ENCODE data around the gene FHIT.

Gene FHIT

GRCh38 chr3:61252836-61253235 is 1.6 kb upstream of the FHIT start:
- Mint-ChIP-seq H3K4me3 (no peak overlapping the region), H3K36me3 (ENCODE audit: low read depth) (peaks cover 11% of the 10 kb centered on the region), H3K27ac (no peak overlapping the region), H3K4me1 (ENCODE audit: low read depth) (peaks cover 19% of the 10 kb centered on the region), H3K27me3 (no peaks in the 10 kb centered on the region), H3K9me3 (no peaks in the 10 kb centered on the region)
- intact Hi-C loops (cut with micrococcal nuclease) = loop anchor here (10.0 kb wide), 1 partner anchor 102 kb away; no protein-coding TSS in a partner anchor

- Mint-ChIP-seq H3K4me3 (peak overlapping the region; percentile 79), H3K4me1 (ENCODE audit: low read depth) (peaks cover 19% of the 10 kb centered on the region), H3K9me3 (no peaks in the 10 kb centered on the region), H3K36me3 (ENCODE audit: low read depth) (peaks cover 11% of the 10 kb centered on the region), H3K27ac (peak overlapping the region; percentile 85), H3K27me3 (no peaks in the 10 kb centered on the region)
- intact Hi-C loops (cut with micrococcal nuclease) = loop anchor here (10.0 kb wide), 1 partner anchor 104 kb away; no protein-coding TSS in a partner anchor
Observed at GRCh38 chr3:61250784-61251173, 473 bp downstream of the FHIT start.

DNA sequence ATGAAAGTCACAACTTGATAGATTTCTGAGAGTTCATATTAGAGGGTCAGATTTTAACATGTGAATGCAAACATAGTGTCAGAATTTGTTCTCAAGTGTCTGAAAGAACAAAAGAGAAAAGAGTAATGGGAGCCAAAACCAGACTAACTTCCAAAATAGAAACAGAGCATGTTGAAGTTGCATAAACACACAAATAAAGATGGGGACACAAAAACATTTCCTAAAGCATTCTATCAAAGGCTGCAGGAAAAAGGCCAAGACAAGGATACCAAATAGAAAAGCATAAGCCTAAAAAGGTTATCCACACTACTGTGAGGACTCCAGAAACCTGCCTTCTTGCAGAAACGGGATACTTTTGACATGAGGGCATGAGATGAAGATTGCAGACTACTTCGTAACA is 2.8 kb downstream of the FHIT start:
- intact Hi-C loops (cut with micrococcal nuclease) = loop anchor here (10.0 kb wide), 1 partner anchor 234 kb away; no protein-coding TSS in a partner anchor
- no peaks in the 10 kb centered on the region for H3K27me3 Mint-ChIP-seq
- no peak overlapping the region for H3K27ac Mint-ChIP-seq
- peaks cover 11% of the 10 kb centered on the region for H3K36me3 Mint-ChIP-seq (ENCODE audit: low read depth)
- no peak overlapping the region for H3K4me3 Mint-ChIP-seq
- H3K9me3 Mint-ChIP-seq = no peaks in the 10 kb centered on the region
- peaks cover 19% of the 10 kb centered on the region for H3K4me1 Mint-ChIP-seq (ENCODE audit: low read depth)

DNA sequence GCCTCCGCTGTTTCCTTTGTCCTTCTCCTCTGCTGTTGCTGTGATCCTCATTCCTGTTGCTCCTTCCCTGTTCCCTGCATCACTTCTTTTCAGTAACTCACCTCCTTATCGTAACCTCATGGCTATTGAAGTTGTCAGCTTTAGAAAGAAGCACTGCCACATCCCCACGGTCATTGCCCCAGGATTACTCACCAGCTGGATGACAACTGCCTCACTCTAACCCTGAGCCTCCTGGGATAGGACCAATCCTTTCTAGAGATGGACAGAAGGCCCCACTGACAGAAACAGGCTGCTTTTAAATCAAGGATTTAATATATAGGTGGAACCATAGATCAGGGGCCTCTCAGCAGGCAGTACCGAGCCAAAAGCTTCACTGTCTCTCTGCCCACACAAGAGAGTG is 4.1 kb downstream of the FHIT start:
- intact Hi-C loops (cut with micrococcal nuclease) = loop anchor here (10.0 kb wide), 1 partner anchor 232 kb away; no protein-coding TSS in a partner anchor
- Mint-ChIP-seq H3K9me3 (no peaks in the 10 kb centered on the region), H3K4me1 (ENCODE audit: low read depth) (peaks cover 19% of the 10 kb centered on the region), H3K36me3 (ENCODE audit: low read depth) (peaks cover 11% of the 10 kb centered on the region), H3K27ac (no peak overlapping the region), H3K4me3 (no peak overlapping the region), H3K27me3 (no peaks in the 10 kb centered on the region)

- Mint-ChIP-seq H3K36me3 (ENCODE audit: low read depth) (no peaks in the 10 kb centered on the region), H3K9me3 (no peaks in the 10 kb centered on the region), H3K27ac (no peak overlapping the region), H3K4me3 (no peak overlapping the region), H3K27me3 (no peaks in the 10 kb centered on the region), H3K4me1 (ENCODE audit: low read depth) (peaks cover 4% of the 10 kb centered on the region)
- intact Hi-C loops (cut with micrococcal nuclease) = loop anchor here (10.0 kb wide), 1 partner anchor 225 kb away; no protein-coding TSS in a partner anchor
Observed at GRCh38 chr3:61239871-61240270, 11.4 kb downstream of the FHIT start.

DNA sequence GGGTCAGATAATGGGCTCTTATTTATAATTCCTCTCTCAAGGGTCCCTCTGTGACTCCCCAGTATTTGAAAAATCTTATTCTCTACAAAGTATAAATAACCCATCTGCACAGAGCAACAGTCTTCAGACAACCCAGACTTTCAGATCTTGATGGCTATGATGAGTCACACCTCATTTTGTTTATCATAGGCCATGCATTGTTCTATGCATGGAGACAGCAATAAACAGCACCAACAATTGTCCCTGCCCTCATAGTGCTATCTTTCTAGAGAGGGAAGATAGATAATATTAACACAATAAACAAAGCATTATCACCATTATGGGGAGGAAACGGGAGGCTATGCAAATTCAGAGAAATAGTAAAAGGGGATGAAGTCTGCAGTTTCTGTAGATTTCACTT is 13.4 kb downstream of the FHIT start:
- Mint-ChIP-seq H3K27me3 (no peaks in the 10 kb centered on the region), H3K4me3 (no peak overlapping the region)
- intact Hi-C loops (cut with micrococcal nuclease) = no loop called here

DNA sequence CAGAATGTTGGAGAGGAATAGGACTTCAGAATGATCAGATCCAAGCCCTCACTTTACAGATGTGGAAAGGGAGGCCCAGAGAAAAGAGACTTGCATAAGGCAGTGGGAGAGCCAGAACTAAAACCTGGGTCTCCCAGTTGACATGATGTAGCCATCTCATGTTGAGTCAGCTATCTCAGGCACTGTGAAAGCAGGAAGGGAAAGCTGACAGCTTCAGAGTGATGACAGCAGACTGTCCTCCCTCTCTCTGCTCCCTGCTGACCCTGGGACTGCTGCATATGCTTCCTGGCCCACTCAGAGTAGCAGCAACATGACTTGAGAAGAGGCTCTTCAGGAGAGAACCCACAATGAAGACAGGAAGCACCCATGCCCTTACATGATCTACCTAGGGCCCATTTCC is 14.7 kb downstream of the FHIT start:
- Mint-ChIP-seq H3K4me3 (no peak overlapping the region), H3K4me1 (ENCODE audit: low read depth) (peaks cover 4% of the 10 kb centered on the region), H3K36me3 (ENCODE audit: low read depth) (no peaks in the 10 kb centered on the region), H3K27ac (no peak overlapping the region), H3K9me3 (no peaks in the 10 kb centered on the region), H3K27me3 (no peaks in the 10 kb centered on the region)
- intact Hi-C loops (cut with micrococcal nuclease) = no loop called here

More for the DNA sequence above, 13.4 kb downstream of the FHIT start:
- Mint-ChIP-seq H3K36me3 (ENCODE audit: low read depth) (no peaks in the 10 kb centered on the region), H3K9me3 (no peaks in the 10 kb centered on the region), H3K27ac (no peak overlapping the region), H3K4me1 (ENCODE audit: low read depth) (peaks cover 4% of the 10 kb centered on the region)

GRCh38 chr3:61233746-61234145 is 17.5 kb downstream of the FHIT start:
- Mint-ChIP-seq H3K27me3 (no peaks in the 10 kb centered on the region), H3K4me1 (ENCODE audit: low read depth) (peaks cover 4% of the 10 kb centered on the region), H3K9me3 (no peaks in the 10 kb centered on the region), H3K27ac (no peak overlapping the region), H3K36me3 (ENCODE audit: low read depth) (no peaks in the 10 kb centered on the region), H3K4me3 (no peak overlapping the region)
- intact Hi-C loops (cut with micrococcal nuclease) = no loop called here

GRCh38 chr3:61231693-61232092 is 19.6 kb downstream of the FHIT start:
- no peak overlapping the region for H3K27ac Mint-ChIP-seq
- peaks cover 3% of the 10 kb centered on the region for H3K4me1 Mint-ChIP-seq (ENCODE audit: low read depth)

GRCh38 chr3:61227799-61228198 is 23.5 kb downstream of the FHIT start:
- H3K27me3 Mint-ChIP-seq = no peaks in the 10 kb centered on the region
- H3K4me3 Mint-ChIP-seq = no peak overlapping the region
- H3K9me3 Mint-ChIP-seq = no peaks in the 10 kb centered on the region
- H3K4me1 Mint-ChIP-seq (ENCODE audit: low read depth) = no peaks in the 10 kb centered on the region
- intact Hi-C loops (cut with micrococcal nuclease) = no loop called here
- H3K36me3 Mint-ChIP-seq (ENCODE audit: low read depth) = no peaks in the 10 kb centered on the region
- no peak overlapping the region for H3K27ac Mint-ChIP-seq

More at GRCh38 chr3:61231693-61232092, 19.6 kb downstream of the FHIT start:
- intact Hi-C loops (cut with micrococcal nuclease) = no loop called here
- Mint-ChIP-seq H3K36me3 (ENCODE audit: low read depth) (no peaks in the 10 kb centered on the region), H3K4me3 (no peak overlapping the region), H3K9me3 (no peaks in the 10 kb centered on the region), H3K27me3 (no peaks in the 10 kb centered on the region)

GRCh38 chr3:61226166-61226686 is 25.0 kb downstream of the FHIT start:
- no peaks in the 10 kb centered on the region for H3K36me3 Mint-ChIP-seq (ENCODE audit: low read depth)
- no peaks in the 10 kb centered on the region for H3K4me1 Mint-ChIP-seq (ENCODE audit: low read depth)
- no peaks in the 10 kb centered on the region for H3K27me3 Mint-ChIP-seq
- intact Hi-C loops (cut with micrococcal nuclease) = no loop called here
- no peaks in the 10 kb centered on the region for H3K9me3 Mint-ChIP-seq
- no peak overlapping the region for H3K4me3 Mint-ChIP-seq
- no peak overlapping the region for H3K27ac Mint-ChIP-seq

GRCh38 chr3:61224823-61225222 is 26.4 kb downstream of the FHIT start:
- Mint-ChIP-seq H3K4me1 (ENCODE audit: low read depth) (no peaks in the 10 kb centered on the region), H3K9me3 (no peaks in the 10 kb centered on the region), H3K27ac (no peak overlapping the region), H3K36me3 (ENCODE audit: low read depth) (no peaks in the 10 kb centered on the region), H3K4me3 (no peak overlapping the region), H3K27me3 (no peaks in the 10 kb centered on the region)
- intact Hi-C loops (cut with micrococcal nuclease) = no loop called here

DNA sequence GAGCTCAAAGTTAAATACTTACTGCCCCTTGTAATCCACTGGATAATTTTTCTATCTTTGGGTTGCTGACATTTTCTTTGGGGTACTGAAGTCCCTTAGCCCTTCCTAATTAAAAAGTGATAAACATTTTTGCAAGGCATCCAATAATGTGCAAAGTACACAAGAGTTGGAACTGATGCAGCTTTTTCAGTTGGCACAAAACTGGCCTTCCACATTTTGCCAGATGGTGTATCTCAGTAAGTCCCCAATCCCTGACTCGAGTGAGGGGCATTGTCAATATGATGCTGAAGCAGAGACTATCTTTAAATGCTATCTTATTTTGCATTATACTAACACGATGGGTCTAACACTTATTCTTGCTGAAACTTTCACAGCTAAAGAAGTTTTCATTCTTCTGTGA is 27.8 kb downstream of the FHIT start:
- Mint-ChIP-seq H3K9me3 (peaks cover under 1% of the 10 kb centered on the region), H3K4me1 (ENCODE audit: low read depth) (no peaks in the 10 kb centered on the region), H3K27me3 (no peaks in the 10 kb centered on the region), H3K4me3 (no peak overlapping the region), H3K27ac (no peak overlapping the region), H3K36me3 (ENCODE audit: low read depth) (no peaks in the 10 kb centered on the region)
- intact Hi-C loops (cut with micrococcal nuclease) = no loop called here

DNA sequence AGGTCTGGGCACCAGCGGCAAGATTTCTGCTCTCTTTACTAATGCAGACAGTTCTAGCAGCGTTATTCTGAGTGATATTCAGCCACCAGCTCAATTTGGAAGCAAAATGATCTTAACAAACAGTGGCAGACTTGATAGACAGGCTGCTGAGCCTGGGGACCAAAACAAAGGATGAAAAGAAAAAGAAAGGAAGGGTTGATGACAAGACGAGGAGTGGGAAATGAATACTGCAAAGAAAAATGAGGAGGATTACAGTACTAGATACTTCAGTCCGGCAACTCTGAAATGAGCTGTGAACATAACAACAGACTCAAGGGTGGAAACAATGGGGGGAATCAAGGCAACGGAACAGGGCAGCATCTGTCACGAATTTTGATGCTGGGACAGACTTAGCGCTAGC is 28.8 kb downstream of the FHIT start:
- Mint-ChIP-seq H3K9me3 (peaks cover 11% of the 10 kb centered on the region), H3K4me1 (ENCODE audit: low read depth) (no peaks in the 10 kb centered on the region), H3K36me3 (ENCODE audit: low read depth) (no peaks in the 10 kb centered on the region), H3K27me3 (no peaks in the 10 kb centered on the region), H3K27ac (no peak overlapping the region), H3K4me3 (no peak overlapping the region)
- intact Hi-C loops (cut with micrococcal nuclease) = no loop called here

DNA sequence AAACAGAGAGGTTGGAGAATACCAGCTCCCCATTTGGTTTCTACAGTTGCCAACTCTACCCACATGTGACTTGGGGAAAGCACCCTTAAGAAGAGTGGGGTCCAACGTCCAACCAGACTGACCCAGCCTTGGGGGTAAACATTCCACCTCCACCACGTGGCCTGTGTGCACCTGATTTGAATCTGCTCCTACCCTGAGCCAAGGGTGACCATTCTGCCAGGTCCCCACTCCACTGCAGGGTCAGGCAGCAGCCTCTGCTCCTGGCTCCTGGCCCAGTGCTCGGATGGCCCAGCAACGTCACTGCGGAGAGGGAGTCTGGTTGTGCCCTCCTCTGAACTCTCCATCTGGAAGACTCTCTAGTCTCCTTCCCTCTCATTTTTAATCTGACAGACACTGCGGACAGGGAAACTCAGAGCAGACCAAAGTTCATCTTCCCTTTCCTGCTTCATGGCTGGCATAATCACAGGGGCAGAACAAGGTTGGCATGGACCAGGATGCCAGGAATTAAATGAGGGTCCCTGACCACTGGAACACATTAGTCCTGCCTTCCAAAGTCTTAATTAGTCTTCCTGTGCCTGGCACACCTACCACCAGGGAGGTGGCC is 29.4 kb downstream of the FHIT start:
- H3K27me3 Mint-ChIP-seq = no peaks in the 10 kb centered on the region
- intact Hi-C loops (cut with micrococcal nuclease) = no loop called here
- no peaks in the 10 kb centered on the region for H3K4me1 Mint-ChIP-seq (ENCODE audit: low read depth)
- no peak overlapping the region for H3K27ac Mint-ChIP-seq
- H3K4me3 Mint-ChIP-seq = no peak overlapping the region
- H3K9me3 Mint-ChIP-seq = peaks cover 16% of the 10 kb centered on the region
- H3K36me3 Mint-ChIP-seq (ENCODE audit: low read depth) = no peaks in the 10 kb centered on the region

Data from dendritic cell treated with granulocyte-macrophage colony-stimulating factor and Interleukin-4, amounts not matched to agents 40 ng/mL and 50 ng/mL, for 4 days (primary cell).